HCT116 (cell line): ENCODE data around the gene GPT2. TPM values are rescaled to one million over a fixed set of nuclear protein-coding genes. Genes with fewer than 3 reads are reported as not detected.

Source experiments
- ATAC-seq: fragments of 200-7000 bp; cut with Tn5 transposase; 2 replicates; pipeline ENCODE4 v1.9.1; 2020; ENCODE audit warnings: mild to moderate bottlenecking, moderate library complexity
- BruUV-seq: library from RNA; stranded (reverse); fragments of 400-500 nt; replicated peaks from 2 replicates; lab custom pipeline; 2021; lab: Mats Ljungman, UMichigan
- CTCF ChIA-PET: fragments of 300-600 bp; sonication (Branson Sonifier 250); formaldehyde crosslinking; loops from one replicate; lab custom pipeline; 2021; ENCODE audit warnings: antibody characterized with exemption; lab: Charles Lee
- POLR2A ChIA-PET: fragments of 300-600, 350-600 bp; sonication (Branson Sonifier 250); formaldehyde crosslinking; loops from one replicate; lab custom pipeline; 2021; ENCODE audit warnings: antibody characterized with exemption; lab: Charles Lee
- RAD21 ChIA-PET, 2 experiments: fragments of 300-600 bp; sonication (Branson Sonifier 250); formaldehyde crosslinking; loops; one replicate each; lab custom pipeline; 2023; ENCODE audit warnings: low total read pairs in 2 of 2; ENCODE audit not compliant: uncharacterized antibody in 2 of 2, unreplicated experiment in 2 of 2, low non-redundant PET in 1 of 2; lab: Charles Lee
- DNase-seq: peaks from one replicate; pipeline ENCODE4 v3.0.0-alpha.2; 2010; ENCODE audit warnings: low read depth, low spot score
- H2AFZ ChIP-seq: fragments of 200-600 bp; shearing (Covaris generic), sonication (generic); 2 replicates; pipeline ENCODE4 v1.6.1; 2017; ENCODE audit warnings: low read depth, mixed run types, mixed read lengths, antibody characterized with exemption, low read length; ENCODE audit not compliant: poor library complexity, severe bottlenecking
- H3K27ac ChIP-seq: 2 replicates; pipeline ENCODE4 v1.5.1; 2012; ENCODE audit warnings: low read depth, low read length
- H3K27me3 ChIP-seq: fragments of 200-600 bp; sonication (generic); 2 replicates; pipeline ENCODE4 v1.6.1; 2016; ENCODE audit warnings: mixed run types, low read length, mixed read lengths; ENCODE audit not compliant: insufficient read depth
- H3K36me3 ChIP-seq, 2 experiments: fragments of 200-500 bp in 1 of 2; fragments of 200-600 bp in 1 of 2; sonication (Bioruptor generic) in 1 of 2; sonication (generic) in 1 of 2; 2 replicates each; pipeline versions ENCODE4 v1.5.1 to v1.6.1; 2014 to 2016; ENCODE audit warnings: low read length in 2 of 2, inconsistent platforms in 1 of 2, mixed read lengths in 1 of 2, mixed run types in 1 of 2; ENCODE audit not compliant: insufficient read depth in 2 of 2, control insufficient read depth in 1 of 2
- H3K4me1 ChIP-seq, 2 experiments: fragments of 200-600 bp in 1 of 2; sonication (generic) in 1 of 2; 2 replicates each; pipeline versions ENCODE4 v1.5.1 to v1.6.1; 2012 to 2017; ENCODE audit warnings: low read length in 2 of 2, inconsistent platforms in 1 of 2, mild to moderate bottlenecking in 1 of 2, mixed read lengths in 1 of 2, mixed run types in 1 of 2, moderate library complexity in 1 of 2; ENCODE audit not compliant: insufficient read depth in 2 of 2, control insufficient read depth in 1 of 2
- H3K4me2 ChIP-seq: fragments of 200-600 bp; sonication (generic); 2 replicates; pipeline ENCODE4 v1.6.1; 2017; ENCODE audit warnings: mixed run types, low read length, mixed read lengths
- H3K4me3 ChIP-seq, 2 experiments: fragments of 200-600 bp in 1 of 2; sonication (generic) in 1 of 2; replicated peaks in 1 of 2; 2 replicates each; pipeline ENCODE4 v1.5.1; 2011 to 2016; ENCODE audit warnings: low read length in 2 of 2, control low read depth in 1 of 2, low read depth in 1 of 2, mild to moderate bottlenecking in 1 of 2, mixed read lengths in 1 of 2, mixed run types in 1 of 2
- H3K79me2 ChIP-seq: fragments of 200-600 bp; sonication (generic); 2 replicates; pipeline ENCODE4 v1.6.1; 2017; ENCODE audit warnings: mild to moderate bottlenecking, mixed run types, low read length, moderate library complexity, mixed read lengths; ENCODE audit not compliant: insufficient read depth
- H3K9ac ChIP-seq: fragments of 200-600 bp; sonication (generic); 2 replicates; pipeline ENCODE4 v1.6.1; 2016; ENCODE audit warnings: low read length, mixed read lengths
- H3K9me2 ChIP-seq: fragments of 200-600 bp; sonication (generic), shearing (Covaris generic); 2 replicates; pipeline ENCODE4 v1.6.1; 2017; ENCODE audit warnings: mixed run types, mild to moderate bottlenecking, moderate library complexity; ENCODE audit not compliant: insufficient read depth
- H3K9me3 ChIP-seq, 2 experiments: fragments of 200-500 bp in 1 of 2; fragments of 200-600 bp in 1 of 2; sonication (Bioruptor generic) in 1 of 2; sonication (generic) in 1 of 2; 2 replicates each; pipeline ENCODE4 v1.6.1; 2014 to 2017; ENCODE audit warnings: low read length in 2 of 2, mixed read lengths in 2 of 2, inconsistent platforms in 1 of 2, low read depth in 1 of 2, mild to moderate bottlenecking in 1 of 2, mixed run types in 1 of 2, moderate library complexity in 1 of 2; ENCODE audit not compliant: control insufficient read depth in 1 of 2, insufficient read depth in 1 of 2
- H4K20me1 ChIP-seq: fragments of 200-600 bp; sonication (generic), shearing (Covaris generic); 2 replicates; pipeline ENCODE4 v1.6.1; 2017; ENCODE audit warnings: mixed run types, mild to moderate bottlenecking, moderate library complexity; ENCODE audit not compliant: insufficient read depth
- CBX3 ChIP-seq: IDR thresholded peaks from 2 replicates; pipeline ENCODE4 v1.6.1; 2012; ENCODE audit warnings: low read depth
- CEBPB ChIP-seq: IDR thresholded peaks from 2 replicates; pipeline ENCODE4 v1.6.1; 2012; ENCODE audit warnings: low read depth
- ELF1 ChIP-seq: IDR thresholded peaks from 2 replicates; pipeline ENCODE4 v1.6.1; 2012; ENCODE audit warnings: low read depth, borderline replicate concordance
- EZH2phosphoT487 ChIP-seq: fragments of 200-600 bp; IDR thresholded peaks from 2 replicates; pipeline ENCODE4 v1.6.1; 2018; ENCODE audit warnings: antibody characterized with exemption, borderline replicate concordance
- FOSL1 ChIP-seq: IDR thresholded peaks from 2 replicates; pipeline ENCODE4 v1.6.1; 2012; ENCODE audit warnings: low read depth
- POLR2AphosphoS5 ChIP-seq: IDR thresholded peaks from 2 replicates; pipeline ENCODE4 v1.6.1; 2011; ENCODE audit warnings: mild to moderate bottlenecking, low read depth, low read length, moderate library complexity
- RAD21 ChIP-seq: IDR thresholded peaks from 2 replicates; pipeline ENCODE4 v1.6.1; 2012; ENCODE audit warnings: low read depth, mild to moderate bottlenecking
- SP1 ChIP-seq: IDR thresholded peaks from 2 replicates; pipeline ENCODE4 v1.6.1; 2012; ENCODE audit warnings: low read depth
- SRF ChIP-seq: IDR thresholded peaks from 2 replicates; pipeline ENCODE4 v1.6.1; 2012; ENCODE audit warnings: low read depth
- ZNF274 ChIP-seq: fragments of 200-500 bp; sonication (Bioruptor generic); IDR thresholded peaks from 2 replicates; pipeline ENCODE4 v1.6.1; 2014; ENCODE audit warnings: mild to moderate bottlenecking, low read depth, low read length, inconsistent platforms
- intact Hi-C: fragments of 100-400 bp; cut with micrococcal nuclease; formaldehyde crosslinking; loops from 2 replicates; pipeline ENCODE4 v1.10.0; 2022
- total RNA-seq: library from RNA; stranded (reverse); gene quantifications from one replicate; pipeline ENCODE4 v1.2.1, GENCODE V29; 2021; ENCODE audit not compliant: unreplicated experiment
- TF ChIP-seq, protein P1 (sequence below), 3 experiments: fragments of 200-600 bp in 1 of 3; sonication (generic) in 1 of 3; IDR thresholded peaks in 2 of 3; conservative IDR thresholded peaks in 1 of 3; 2 replicates each; pipeline ENCODE4 v1.5.1; 2012 to 2017; ENCODE audit warnings: low read depth in 2 of 3, low read length in 2 of 3, antibody characterized with exemption in 1 of 3, borderline replicate concordance in 1 of 3, control low read depth in 1 of 3, mild to moderate bottlenecking in 1 of 3, mixed read lengths in 1 of 3, mixed run types in 1 of 3, moderate library complexity in 1 of 3; ENCODE audit not compliant: insufficient read depth in 1 of 3
- TF ChIP-seq, protein P2 (sequence below): IDR thresholded peaks from 2 replicates; pipeline ENCODE4 v1.6.1; 2011; ENCODE audit warnings: mild to moderate bottlenecking, low read length, moderate library complexity; ENCODE audit not compliant: insufficient replicate concordance; ENCODE audit errors: extremely low read depth
- TF ChIP-seq, protein P3 (sequence below): IDR thresholded peaks from 2 replicates; pipeline ENCODE4 v1.6.1; 2012
- TF ChIP-seq, protein P4 (sequence below): IDR thresholded peaks from 2 replicates; pipeline ENCODE4 v1.6.1; 2012

GPT2 gene
- total RNA-seq, 1 experiment from 2014 or later: 50.6 TPM

DNA sequence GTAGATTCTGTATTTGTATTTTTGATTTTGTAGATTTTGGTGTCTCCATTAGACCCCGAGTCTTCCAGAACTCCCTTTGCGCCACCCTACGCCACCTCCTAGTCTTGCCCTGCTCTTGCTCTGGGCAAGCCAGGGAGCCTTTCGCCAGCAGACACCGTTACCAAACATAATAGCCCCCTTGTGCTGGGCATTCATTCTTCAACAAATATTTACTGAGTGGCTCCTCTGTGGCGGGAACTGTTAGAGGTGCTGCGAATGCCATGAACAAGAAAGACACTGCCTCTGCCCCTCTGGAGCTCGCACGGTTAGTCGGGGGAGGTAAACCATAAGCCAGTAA is 841 bp upstream of the GPT2 start:
- intact Hi-C loops: no loop called here
- TSS peak; percentile 95 for BruUV-seq
- ChIA-PET POLR2A (interaction anchor here (0.6 to 1.0 kb wide), 2 partner anchors 12 to 50 kb away, joined by 3 read pairs; no protein-coding TSS in a partner anchor), RAD21 (interaction anchor here in 1 of 2 experiments (1.0 kb wide), 1 partner anchor 29 kb away, joined by 3 read pairs; no protein-coding TSS in a partner anchor), CTCF (interaction anchor here (0.6 to 2.1 kb wide), 4 partner anchors 10 to 210 kb away, joined by 3 to 8 read pairs (median 4); no protein-coding TSS in a partner anchor)
- no peaks in the 10 kb centered on the region for H3K27me3 ChIP-seq
- peak overlapping the region; percentile 82 for H3K4me3 ChIP-seq
- H4K20me1 ChIP-seq: no peaks in the 10 kb centered on the region
- H3K27ac ChIP-seq: 0 out of 2 replicates have a peak overlapping the region, but pooled peaks have one; percentile 53
- H3K79me2 ChIP-seq: 0 out of 2 replicates have a peak, but pooled peaks cover 2% of the 10 kb centered on the region
- H3K9ac ChIP-seq: peak overlapping the region; percentile 69
- H3K9me3 ChIP-seq: no peaks in the 10 kb centered on the region
- no peak for DNase-seq
- no peak for TF ChIP-seq CEBPB
- TF ChIP-seq RAD21: no peak
- TF ChIP-seq, all 23 proteins: peak for 0
- H2AFZ ChIP-seq: no peak overlapping the region
- H3K4me2 ChIP-seq: peak overlapping the region; percentile 95
- ATAC-seq: no peak
- no peaks in the 10 kb centered on the region for H3K36me3 ChIP-seq
- H3K4me1 ChIP-seq: peaks cover 8 to 15% of the 10 kb centered on the region in 2 experiments
- H3K9me2 ChIP-seq: no peaks in the 10 kb centered on the region

DNA sequence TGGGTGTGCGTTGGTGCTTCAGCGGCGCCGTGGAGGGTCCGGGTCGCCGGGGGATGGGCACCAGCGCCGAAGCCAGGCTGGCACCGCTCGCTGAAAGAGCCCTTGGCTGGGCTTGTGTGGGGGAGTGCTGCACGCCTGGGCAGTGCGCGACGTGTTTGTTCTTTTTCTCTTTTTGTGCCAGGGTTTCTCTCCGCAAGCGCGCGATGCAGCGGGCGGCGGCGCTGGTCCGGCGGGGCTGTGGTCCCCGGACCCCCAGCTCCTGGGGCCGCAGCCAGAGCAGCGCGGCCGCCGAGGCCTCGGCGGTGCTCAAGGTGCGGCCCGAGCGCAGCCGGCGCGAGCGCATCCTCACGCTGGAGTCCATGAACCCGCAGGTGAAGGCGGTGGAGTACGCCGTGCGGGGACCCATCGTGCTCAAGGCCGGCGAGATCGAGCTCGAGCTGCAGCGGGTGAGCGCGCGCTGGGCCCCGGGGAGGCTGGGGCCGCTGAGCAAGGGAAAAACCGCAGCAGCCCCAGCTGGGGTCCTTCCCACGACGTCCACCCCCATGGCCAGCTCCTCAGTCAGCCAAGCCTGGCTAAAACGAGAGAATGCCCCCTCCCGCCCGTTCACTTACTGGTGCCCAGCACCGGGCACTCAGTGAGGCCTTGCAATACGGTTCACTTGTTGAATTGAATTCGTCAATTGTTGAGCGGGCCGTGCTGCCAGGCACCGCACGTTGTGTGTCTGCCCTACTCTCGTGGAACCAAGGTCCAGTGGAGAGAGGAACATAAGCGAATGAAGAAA is 541 bp downstream of the GPT2 start:
- CTCF ChIA-PET: interaction anchor here (1.0 to 2.1 kb wide), 3 partner anchors 11 to 31 kb away, joined by 3 to 8 read pairs (median 4); no protein-coding TSS in a partner anchor
- intact Hi-C loops: loop anchor here (1.0 kb wide), 1 partner anchor 24 kb away; no protein-coding TSS in a partner anchor
- TF ChIP-seq ELF1 (no peak), CEBPB (no peak), SRF (no peak), POLR2AphosphoS5 (no peak), SP1 (no peak), CBX3 (no peak), EZH2phosphoT487 (no peak), FOSL1 (no peak), ZNF274 (no peak)
- TF ChIP-seq, protein P1, sequence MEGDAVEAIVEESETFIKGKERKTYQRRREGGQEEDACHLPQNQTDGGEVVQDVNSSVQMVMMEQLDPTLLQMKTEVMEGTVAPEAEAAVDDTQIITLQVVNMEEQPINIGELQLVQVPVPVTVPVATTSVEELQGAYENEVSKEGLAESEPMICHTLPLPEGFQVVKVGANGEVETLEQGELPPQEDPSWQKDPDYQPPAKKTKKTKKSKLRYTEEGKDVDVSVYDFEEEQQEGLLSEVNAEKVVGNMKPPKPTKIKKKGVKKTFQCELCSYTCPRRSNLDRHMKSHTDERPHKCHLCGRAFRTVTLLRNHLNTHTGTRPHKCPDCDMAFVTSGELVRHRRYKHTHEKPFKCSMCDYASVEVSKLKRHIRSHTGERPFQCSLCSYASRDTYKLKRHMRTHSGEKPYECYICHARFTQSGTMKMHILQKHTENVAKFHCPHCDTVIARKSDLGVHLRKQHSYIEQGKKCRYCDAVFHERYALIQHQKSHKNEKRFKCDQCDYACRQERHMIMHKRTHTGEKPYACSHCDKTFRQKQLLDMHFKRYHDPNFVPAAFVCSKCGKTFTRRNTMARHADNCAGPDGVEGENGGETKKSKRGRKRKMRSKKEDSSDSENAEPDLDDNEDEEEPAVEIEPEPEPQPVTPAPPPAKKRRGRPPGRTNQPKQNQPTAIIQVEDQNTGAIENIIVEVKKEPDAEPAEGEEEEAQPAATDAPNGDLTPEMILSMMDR (IDR thresholded peaks at IDR 0.05 in 2 of 3, conservative IDR thresholded peaks at IDR 0.05 in 1 of 3; ENCODE audit: borderline replicate concordance in 1 of 3, insufficient read depth in 1 of 3, low read depth in 2 of 3, low read length in 2 of 3): no peak
- TF ChIP-seq, protein P2, sequence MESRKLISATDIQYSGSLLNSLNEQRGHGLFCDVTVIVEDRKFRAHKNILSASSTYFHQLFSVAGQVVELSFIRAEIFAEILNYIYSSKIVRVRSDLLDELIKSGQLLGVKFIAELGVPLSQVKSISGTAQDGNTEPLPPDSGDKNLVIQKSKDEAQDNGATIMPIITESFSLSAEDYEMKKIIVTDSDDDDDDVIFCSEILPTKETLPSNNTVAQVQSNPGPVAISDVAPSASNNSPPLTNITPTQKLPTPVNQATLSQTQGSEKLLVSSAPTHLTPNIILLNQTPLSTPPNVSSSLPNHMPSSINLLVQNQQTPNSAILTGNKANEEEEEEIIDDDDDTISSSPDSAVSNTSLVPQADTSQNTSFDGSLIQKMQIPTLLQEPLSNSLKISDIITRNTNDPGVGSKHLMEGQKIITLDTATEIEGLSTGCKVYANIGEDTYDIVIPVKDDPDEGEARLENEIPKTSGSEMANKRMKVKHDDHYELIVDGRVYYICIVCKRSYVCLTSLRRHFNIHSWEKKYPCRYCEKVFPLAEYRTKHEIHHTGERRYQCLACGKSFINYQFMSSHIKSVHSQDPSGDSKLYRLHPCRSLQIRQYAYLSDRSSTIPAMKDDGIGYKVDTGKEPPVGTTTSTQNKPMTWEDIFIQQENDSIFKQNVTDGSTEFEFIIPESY: no peak
- TF ChIP-seq, protein P3, sequence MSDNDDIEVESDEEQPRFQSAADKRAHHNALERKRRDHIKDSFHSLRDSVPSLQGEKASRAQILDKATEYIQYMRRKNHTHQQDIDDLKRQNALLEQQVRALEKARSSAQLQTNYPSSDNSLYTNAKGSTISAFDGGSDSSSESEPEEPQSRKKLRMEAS: no peak
- TF ChIP-seq, protein P4, sequence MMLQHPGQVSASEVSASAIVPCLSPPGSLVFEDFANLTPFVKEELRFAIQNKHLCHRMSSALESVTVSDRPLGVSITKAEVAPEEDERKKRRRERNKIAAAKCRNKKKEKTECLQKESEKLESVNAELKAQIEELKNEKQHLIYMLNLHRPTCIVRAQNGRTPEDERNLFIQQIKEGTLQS: no peak

More for the DNA sequence above, 541 bp downstream of the GPT2 start:
- Histone ChIP-seq H3K4me1 (peaks cover 8 to 15% of the 10 kb centered on the region in 2 experiments), H3K9me3 (no peaks in the 10 kb centered on the region), H3K9ac (peak overlapping the region; percentile 69), H3K4me2 (peak overlapping the region; percentile 95), H3K36me3 (no peaks in the 10 kb centered on the region), H3K79me2 (0 out of 2 replicates have a peak, but pooled peaks cover 2% of the 10 kb centered on the region), H3K27ac (peak overlapping the region; percentile 59; the same call in 1 of the 2 replicates), H2AFZ (no peak overlapping the region), H3K9me2 (no peaks in the 10 kb centered on the region), H4K20me1 (no peaks in the 10 kb centered on the region), H3K27me3 (no peaks in the 10 kb centered on the region), H3K4me3 (peak overlapping the region; percentile 82)
- ChIA-PET RAD21 (no interaction called here), POLR2A (interaction anchor here (0.6 to 1.0 kb wide), 2 partner anchors 11 to 62 kb away, joined by 3 read pairs; no protein-coding TSS in a partner anchor)
- BruUV-seq: no TSS peak
- no peak for DNase-seq
- ATAC-seq: no peak
